ENCODE results near the gene SNX25. TPM values are rescaled to one million over a fixed set of nuclear protein-coding genes. Genes with fewer than 3 reads are reported as not detected.

The SNX25 gene
- total and polyA plus RNA-seq, 2 donors (not counting 1 experiment from before 2014, with no cell fraction given) = 12.0 to 77.6 TPM

DNA sequence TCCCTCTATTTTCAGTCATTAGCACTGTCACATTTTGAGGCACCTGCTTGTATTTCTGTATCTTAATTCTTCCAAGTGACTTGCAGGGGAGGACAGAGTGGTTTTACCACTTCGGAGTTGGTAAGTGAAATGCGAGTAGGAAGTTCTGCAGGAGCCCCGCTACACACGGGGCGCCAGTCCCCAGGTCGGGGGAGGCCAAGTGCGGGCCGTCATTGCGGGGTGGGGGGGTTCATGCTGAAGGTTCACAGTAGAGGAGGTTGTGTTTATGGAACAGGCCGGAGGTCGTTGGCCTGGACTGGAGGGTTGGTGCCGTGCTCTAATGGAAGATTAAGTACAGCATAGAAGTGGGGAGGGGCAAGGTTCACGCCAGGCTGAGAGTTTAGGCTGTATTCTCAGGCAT lies 142.3 kb downstream of the SNX25 start:
- DNase-seq = no peak
- H3K4me1 ChIP-seq (ENCODE audit: control insufficient read depth in 2 of 2, insufficient read depth in 2 of 2, low read length in 2 of 2) = peaks cover 12 to 24% of the 10 kb centered on the region in 2 donors
- no peaks in the 10 kb centered on the region for H3K27me3 ChIP-seq (replicated peaks in 1 of 4; ENCODE audit: control extremely low read depth in 1 of 4, control insufficient read depth in 3 of 4, insufficient read depth in 4 of 4, low read length in 3 of 4)
- H3K4me2 ChIP-seq (replicated peaks; ENCODE audit: low read depth, low read length, poor library complexity, severe bottlenecking) = no peak overlapping the region
- H3K27ac ChIP-seq (ENCODE audit: low read length in 2 of 2) = no peak overlapping the region
- no peaks in the 10 kb centered on the region for H4K20me1 ChIP-seq (ENCODE audit: control insufficient read depth, insufficient read depth, low read length, poor library complexity, severe bottlenecking)
- CTCF ChIA-PET = no interaction called here
- intact Hi-C loops (cut with micrococcal nuclease) = no loop called here
- H3K9ac ChIP-seq (ENCODE audit: low read length) = no peak overlapping the region
- H3K36me3 ChIP-seq (replicated peaks in 1 of 2; ENCODE audit: control extremely low read depth in 1 of 2, control insufficient read depth in 1 of 2, extremely low read depth in 1 of 2, insufficient read depth in 2 of 2, low read length in 1 of 2) = peaks cover 2 to 48% of the 10 kb centered on the region in 2 experiments
- H3K9me3 ChIP-seq (ENCODE audit: control extremely low read depth in 1 of 3, control insufficient read depth in 2 of 3, insufficient read depth in 1 of 3, low read length in 2 of 3) = no peaks in the 10 kb centered on the region
- no peak for TF ChIP-seq EZH2 (IDR thresholded peaks at IDR 0.05; ENCODE audit: borderline replicate concordance, insufficient read depth, low read depth, low read length, poor library complexity, severe bottlenecking)
- TF ChIP-seq, protein P1, sequence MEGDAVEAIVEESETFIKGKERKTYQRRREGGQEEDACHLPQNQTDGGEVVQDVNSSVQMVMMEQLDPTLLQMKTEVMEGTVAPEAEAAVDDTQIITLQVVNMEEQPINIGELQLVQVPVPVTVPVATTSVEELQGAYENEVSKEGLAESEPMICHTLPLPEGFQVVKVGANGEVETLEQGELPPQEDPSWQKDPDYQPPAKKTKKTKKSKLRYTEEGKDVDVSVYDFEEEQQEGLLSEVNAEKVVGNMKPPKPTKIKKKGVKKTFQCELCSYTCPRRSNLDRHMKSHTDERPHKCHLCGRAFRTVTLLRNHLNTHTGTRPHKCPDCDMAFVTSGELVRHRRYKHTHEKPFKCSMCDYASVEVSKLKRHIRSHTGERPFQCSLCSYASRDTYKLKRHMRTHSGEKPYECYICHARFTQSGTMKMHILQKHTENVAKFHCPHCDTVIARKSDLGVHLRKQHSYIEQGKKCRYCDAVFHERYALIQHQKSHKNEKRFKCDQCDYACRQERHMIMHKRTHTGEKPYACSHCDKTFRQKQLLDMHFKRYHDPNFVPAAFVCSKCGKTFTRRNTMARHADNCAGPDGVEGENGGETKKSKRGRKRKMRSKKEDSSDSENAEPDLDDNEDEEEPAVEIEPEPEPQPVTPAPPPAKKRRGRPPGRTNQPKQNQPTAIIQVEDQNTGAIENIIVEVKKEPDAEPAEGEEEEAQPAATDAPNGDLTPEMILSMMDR (IDR thresholded peaks at IDR 0.05) = no peak
- H3K4me3 ChIP-seq (ENCODE audit: control extremely low read depth in 1 of 5, extremely low read depth in 1 of 5, insufficient read depth in 1 of 5, low read depth in 2 of 5, low read length in 4 of 5) = no peak overlapping the region
- 97% methylated on average over 6 of the region's 13 CpGs for WGBS (ENCODE audit: insufficient coverage)
- peaks cover 7% of the 10 kb centered on the region for H3K79me2 ChIP-seq (ENCODE audit: control insufficient read depth, insufficient read depth, low read length)
- ATAC-seq (ENCODE audit: low read depth) = no peak
- H3K9me3 Mint-ChIP-seq (ENCODE audit: insufficient read depth) = no peaks in the 10 kb centered on the region
- peaks cover 29% of the 10 kb centered on the region for H3K4me1 Mint-ChIP-seq
- no peaks in the 10 kb centered on the region for H3K27me3 Mint-ChIP-seq
- H2AFZ ChIP-seq (ENCODE audit: insufficient read depth, low read depth, low read length, poor library complexity, severe bottlenecking) = no peak overlapping the region
- H3K4me3 Mint-ChIP-seq = no peak overlapping the region
- POLR2A ChIA-PET = no interaction called here
- H3K27ac Mint-ChIP-seq = no peak overlapping the region

DNA sequence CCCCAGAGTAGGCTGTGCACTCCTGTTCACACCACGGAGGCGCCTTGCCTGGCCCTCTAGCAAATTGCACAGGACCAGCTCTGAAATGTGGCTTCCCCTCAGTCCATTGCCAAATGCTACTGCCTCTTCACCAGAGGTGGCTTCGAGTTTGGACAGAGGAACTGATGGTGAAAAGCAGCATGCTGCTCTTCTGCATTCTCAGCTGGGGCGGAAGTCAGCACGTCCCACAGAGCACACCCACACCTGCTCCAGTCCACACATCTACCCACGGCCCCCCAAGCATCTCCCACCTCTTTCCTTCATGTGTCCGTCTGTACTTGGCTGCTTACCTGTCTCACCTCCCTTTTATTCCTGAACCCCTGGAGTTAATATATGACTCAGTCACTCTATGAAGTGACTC lies 142.8 kb downstream of the SNX25 start:
- POLR2A ChIA-PET = no interaction called here
- intact Hi-C loops (cut with micrococcal nuclease) = no loop called here

More for the DNA sequence above, 142.8 kb downstream of the SNX25 start:
- no peak overlapping the region for H3K9ac ChIP-seq (ENCODE audit: low read length)
- H3K9me3 Mint-ChIP-seq (ENCODE audit: insufficient read depth) = no peaks in the 10 kb centered on the region
- WGBS (ENCODE audit: insufficient coverage) = 89% methylated on average over 7 of the region's 7 CpGs
- no peaks in the 10 kb centered on the region for H3K27me3 ChIP-seq (replicated peaks in 1 of 4; ENCODE audit: control extremely low read depth in 1 of 4, control insufficient read depth in 3 of 4, insufficient read depth in 4 of 4, low read length in 3 of 4)
- peaks cover 2 to 46% of the 10 kb centered on the region in 2 experiments for H3K36me3 ChIP-seq (replicated peaks in 1 of 2; ENCODE audit: control extremely low read depth in 1 of 2, control insufficient read depth in 1 of 2, extremely low read depth in 1 of 2, insufficient read depth in 2 of 2, low read length in 1 of 2)
- CTCF ChIA-PET = no interaction called here
- no peaks in the 10 kb centered on the region for H3K27me3 Mint-ChIP-seq
- peak; percentile 11 for DNase-seq
- peaks cover 27% of the 10 kb centered on the region for H3K4me1 Mint-ChIP-seq
- ATAC-seq (ENCODE audit: low read depth) = no peak
- no peak overlapping the region for H3K27ac Mint-ChIP-seq
- no peak overlapping the region for H3K4me3 ChIP-seq (ENCODE audit: control extremely low read depth in 1 of 5, extremely low read depth in 1 of 5, insufficient read depth in 1 of 5, low read depth in 2 of 5, low read length in 4 of 5)
- no peak overlapping the region for H3K4me3 Mint-ChIP-seq
- H3K9me3 ChIP-seq (ENCODE audit: control extremely low read depth in 1 of 3, control insufficient read depth in 2 of 3, insufficient read depth in 1 of 3, low read length in 2 of 3) = no peaks in the 10 kb centered on the region
- no peak overlapping the region for H2AFZ ChIP-seq (ENCODE audit: insufficient read depth, low read depth, low read length, poor library complexity, severe bottlenecking)
- H3K4me2 ChIP-seq (replicated peaks; ENCODE audit: low read depth, low read length, poor library complexity, severe bottlenecking) = no peak overlapping the region
- H3K79me2 ChIP-seq (ENCODE audit: control insufficient read depth, insufficient read depth, low read length) = peaks cover 7% of the 10 kb centered on the region
- H3K27ac ChIP-seq (ENCODE audit: low read length in 2 of 2) = no peak overlapping the region
- peaks cover 12 to 24% of the 10 kb centered on the region in 2 donors for H3K4me1 ChIP-seq (ENCODE audit: control insufficient read depth in 2 of 2, insufficient read depth in 2 of 2, low read length in 2 of 2)
- TF ChIP-seq, protein P1 (IDR thresholded peaks at IDR 0.05) = no peak
- TF ChIP-seq EZH2 (IDR thresholded peaks at IDR 0.05; ENCODE audit: borderline replicate concordance, insufficient read depth, low read depth, low read length, poor library complexity, severe bottlenecking) = no peak
- H4K20me1 ChIP-seq (ENCODE audit: control insufficient read depth, insufficient read depth, low read length, poor library complexity, severe bottlenecking) = no peaks in the 10 kb centered on the region

Measured in B cell (primary cell).